Measurements from ENCODE around the gene TEKT5.

TEKT5 gene

GRCh38 chr16:10738231-10739077 lies 43.7 kb upstream of the TEKT5 start:
- H3K27me3 ChIP-seq (ENCODE audit: insufficient read depth, poor library complexity, severe bottlenecking) = no peaks in the 10 kb centered on the region
- H3K4me3 ChIP-seq (replicated peaks; ENCODE audit: insufficient read depth, low read length) = no peak overlapping the region
- H3K27ac ChIP-seq (replicated peaks) = no peak overlapping the region
- TF ChIP-seq SPI1 (IDR thresholded peaks at IDR 0.05; ENCODE audit: borderline replicate concordance, low read depth) (no peak), GABPA (IDR thresholded peaks at IDR 0.05; ENCODE audit: low read depth) (no peak), REST (IDR thresholded peaks at IDR 0.05; ENCODE audit: insufficient replicate concordance, low read depth) (no peak), POLR2AphosphoS5 (IDR thresholded peaks at IDR 0.05; ENCODE audit: low read depth) (no peak)
- TF ChIP-seq, protein P1, sequence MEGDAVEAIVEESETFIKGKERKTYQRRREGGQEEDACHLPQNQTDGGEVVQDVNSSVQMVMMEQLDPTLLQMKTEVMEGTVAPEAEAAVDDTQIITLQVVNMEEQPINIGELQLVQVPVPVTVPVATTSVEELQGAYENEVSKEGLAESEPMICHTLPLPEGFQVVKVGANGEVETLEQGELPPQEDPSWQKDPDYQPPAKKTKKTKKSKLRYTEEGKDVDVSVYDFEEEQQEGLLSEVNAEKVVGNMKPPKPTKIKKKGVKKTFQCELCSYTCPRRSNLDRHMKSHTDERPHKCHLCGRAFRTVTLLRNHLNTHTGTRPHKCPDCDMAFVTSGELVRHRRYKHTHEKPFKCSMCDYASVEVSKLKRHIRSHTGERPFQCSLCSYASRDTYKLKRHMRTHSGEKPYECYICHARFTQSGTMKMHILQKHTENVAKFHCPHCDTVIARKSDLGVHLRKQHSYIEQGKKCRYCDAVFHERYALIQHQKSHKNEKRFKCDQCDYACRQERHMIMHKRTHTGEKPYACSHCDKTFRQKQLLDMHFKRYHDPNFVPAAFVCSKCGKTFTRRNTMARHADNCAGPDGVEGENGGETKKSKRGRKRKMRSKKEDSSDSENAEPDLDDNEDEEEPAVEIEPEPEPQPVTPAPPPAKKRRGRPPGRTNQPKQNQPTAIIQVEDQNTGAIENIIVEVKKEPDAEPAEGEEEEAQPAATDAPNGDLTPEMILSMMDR (IDR thresholded peaks at IDR 0.05; ENCODE audit: insufficient read depth, low read length) = no peak
- DNase-seq (ENCODE audit: low read depth in 1 of 2, low spot score in 1 of 2) = peak; percentile 35 to 57

GRCh38 chr16:10737068-10737625 lies 42.4 kb upstream of the TEKT5 start:
- DNase-seq (ENCODE audit: low read depth in 1 of 2, low spot score in 1 of 2) = peak; percentile 47 to 69
- Histone ChIP-seq H3K27ac (replicated peaks) (no peak overlapping the region), H3K4me3 (replicated peaks; ENCODE audit: insufficient read depth, low read length) (no peak overlapping the region), H3K27me3 (ENCODE audit: insufficient read depth, poor library complexity, severe bottlenecking) (no peaks in the 10 kb centered on the region)
- TF ChIP-seq REST (IDR thresholded peaks at IDR 0.05; ENCODE audit: insufficient replicate concordance, low read depth) (no peak), POLR2AphosphoS5 (IDR thresholded peaks at IDR 0.05; ENCODE audit: low read depth) (no peak), GABPA (IDR thresholded peaks at IDR 0.05; ENCODE audit: low read depth) (no peak), SPI1 (IDR thresholded peaks at IDR 0.05; ENCODE audit: borderline replicate concordance, low read depth) (peak; percentile 56; the same call in 1 of the 2 replicates)
- TF ChIP-seq, protein P1 (IDR thresholded peaks at IDR 0.05; ENCODE audit: insufficient read depth, low read length) = peak; percentile 59

DNA sequence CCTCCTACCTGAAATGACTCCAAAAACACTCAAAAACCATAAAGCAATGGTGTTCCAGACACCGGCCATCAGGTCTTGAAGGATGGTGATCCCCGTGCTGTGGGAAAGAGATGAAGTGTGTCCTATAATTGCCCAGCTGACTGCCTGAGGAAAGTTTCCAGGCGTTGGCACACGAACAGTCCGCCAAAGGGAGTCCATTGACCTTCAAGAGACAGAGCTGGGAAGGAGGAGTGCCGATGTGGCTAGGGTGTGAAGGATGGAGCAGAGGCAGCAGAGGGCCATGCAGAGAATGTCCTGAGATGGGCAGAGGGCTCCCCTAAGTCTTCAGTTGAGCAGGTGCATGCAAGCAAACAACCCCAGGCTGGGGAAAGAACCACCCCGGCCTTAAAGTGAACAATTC lies 37.1 kb upstream of the TEKT5 start:
- H3K4me3 ChIP-seq (replicated peaks; ENCODE audit: insufficient read depth, low read length) = no peak overlapping the region
- no peaks in the 10 kb centered on the region for H3K27me3 ChIP-seq (ENCODE audit: insufficient read depth, poor library complexity, severe bottlenecking)
- DNase-seq (ENCODE audit: low read depth in 1 of 2, low spot score in 1 of 2) = no peak
- H3K27ac ChIP-seq (replicated peaks) = no peak overlapping the region
- TF ChIP-seq REST (IDR thresholded peaks at IDR 0.05; ENCODE audit: insufficient replicate concordance, low read depth) = no peak
- no peak for TF ChIP-seq SPI1 (IDR thresholded peaks at IDR 0.05; ENCODE audit: borderline replicate concordance, low read depth)
- TF ChIP-seq, protein P1 (IDR thresholded peaks at IDR 0.05; ENCODE audit: insufficient read depth, low read length) = no peak
- no peak for TF ChIP-seq POLR2AphosphoS5 (IDR thresholded peaks at IDR 0.05; ENCODE audit: low read depth)
- TF ChIP-seq GABPA (IDR thresholded peaks at IDR 0.05; ENCODE audit: low read depth) = no peak
